ENCODE data around the gene SPECC1L. TPM values are rescaled to one million over a fixed set of nuclear protein-coding genes. Genes with fewer than 3 reads are reported as not detected.

SPECC1L gene
- total and polyA plus RNA-seq, 4 experiments from 2014 or later = 4.3 to 62.1 (median 32.0) TPM

GRCh38 chr22:24467340-24467739 lies 196.7 kb downstream of the SPECC1L start:
- Histone ChIP-seq H3K4me3 (ENCODE audit: low read length in 2 of 2) (no peak overlapping the region), H3K9me3 (ENCODE audit: control insufficient read depth in 1 of 2, low read length in 2 of 2) (no peaks in the 10 kb centered on the region), H3K4me1 (ENCODE audit: insufficient read depth, low read length) (no peaks in the 10 kb centered on the region), H3K36me3 (ENCODE audit: insufficient read depth, low read length) (no peaks in the 10 kb centered on the region), H3K27ac (ENCODE audit: low read depth, low read length) (no peak overlapping the region), H3K27me3 (ENCODE audit: insufficient read depth, low read length) (no peaks in the 10 kb centered on the region)
- DNase-seq = no peak
- Mint-ChIP-seq H3K4me3 (no peak overlapping the region), H3K27ac (peak overlapping the region in 1 of 7 donors; percentile 13), H3K36me3 (no peaks in the 10 kb centered on the region), H3K27me3 (no peaks in the 10 kb centered on the region), H3K9me3 (no peaks in the 10 kb centered on the region), H3K4me1 (no peaks in the 10 kb centered on the region)
- CTCF ChIA-PET (ENCODE audit: partially characterized antibody) = no interaction called here
- POLR2A ChIA-PET (ENCODE audit: partially characterized antibody) = no interaction called here
- intact Hi-C loops (cut with micrococcal nuclease) = no loop called here

Other genes starting within 250 kb of the SPECC1L start
- gene SUSD2, start 89.3 kb upstream of the SPECC1L start, total RNA-seq = under 1 TPM; 0.44 to 0.52 TPM
- gene SUSD2, start 89.3 kb upstream of the SPECC1L start, polyA plus RNA-seq = under 1 TPM in 1 of 2 donors, not detected in 1; 0.05 TPM
- gene GGT5, start 25.7 kb upstream of the SPECC1L start, total RNA-seq = not detected
- not detected for gene GGT5, start 25.7 kb upstream of the SPECC1L start, polyA plus RNA-seq
- gene ADORA2A, start 156.8 kb downstream of the SPECC1L start, total RNA-seq = 10 to 100 TPM; 34.5 to 35.0 TPM
- gene ADORA2A, start 156.8 kb downstream of the SPECC1L start, polyA plus RNA-seq = 10 to 100 TPM; 66.7 to 74.7 TPM
- 1 to 10 TPM; 1.1 to 1.4 TPM for gene UPB1, start 224.5 kb downstream of the SPECC1L start, total RNA-seq
- gene UPB1, start 224.5 kb downstream of the SPECC1L start, polyA plus RNA-seq = not detected